ENCODE results near the gene PDE4B. TPM values are rescaled to one million over a fixed set of nuclear protein-coding genes. Genes with fewer than 3 reads are reported as not detected.

PDE4B gene
- total and polyA plus RNA-seq, 7 experiments from 2014 or later, result 43.5 to 99.2 (median 46.7) TPM

DNA sequence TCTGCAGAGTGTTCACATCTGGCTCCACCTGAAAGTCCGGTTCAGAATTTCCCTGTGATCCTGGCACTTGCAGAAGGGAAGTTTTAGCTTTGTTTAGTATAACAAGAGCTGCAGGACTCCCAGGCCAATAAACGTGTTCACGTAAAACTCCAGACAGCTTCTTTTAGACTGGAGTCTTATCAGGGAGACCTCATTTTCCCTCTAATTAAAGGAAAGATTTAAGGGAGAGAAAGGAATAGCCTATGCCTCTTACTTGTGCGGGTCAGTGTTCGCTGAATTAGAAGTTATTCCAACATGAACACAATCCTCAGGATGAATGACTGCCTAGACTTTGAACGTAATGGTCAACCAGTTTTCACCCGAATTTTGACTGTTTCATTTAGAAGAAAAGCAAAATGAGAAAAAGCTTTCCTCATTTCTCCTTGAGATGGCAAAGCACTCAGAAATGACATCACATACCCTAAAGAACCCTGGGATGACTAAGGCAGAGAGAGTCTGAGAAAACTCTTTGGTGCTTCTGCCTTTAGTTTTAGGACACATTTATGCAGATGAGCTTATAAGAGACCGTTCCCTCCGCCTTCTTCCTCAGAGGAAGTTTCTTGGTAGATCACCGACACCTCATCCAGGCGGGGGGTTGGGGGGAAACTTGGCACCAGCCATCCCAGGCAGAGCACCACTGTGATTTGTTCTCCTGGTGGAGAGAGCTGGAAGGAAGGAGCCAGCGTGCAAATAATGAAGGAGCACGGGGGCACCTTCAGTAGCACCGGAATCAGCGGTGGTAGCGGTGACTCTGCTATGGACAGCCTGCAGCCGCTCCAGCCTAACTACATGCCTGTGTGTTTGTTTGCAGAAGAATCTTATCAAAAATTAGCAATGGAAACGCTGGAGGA lies 539.2 kb downstream of the PDE4B start:
- CTCF ChIA-PET, result interaction anchor here (1.3 to 6.1 kb wide), 6 partner anchors 10 to 114 kb away, joined by 4 to 38 read pairs (median 9); no protein-coding TSS in a partner anchor
- DNase-seq, result peak; percentile 20 to 55 (median 39)
- Histone ChIP-seq H3K36me3 (ENCODE audit: control insufficient read depth in 2 of 3, insufficient read depth in 3 of 3, low read length in 3 of 3) (no peaks in the 10 kb centered on the region), H3K27me3 (ENCODE audit: control insufficient read depth in 2 of 2, insufficient read depth in 2 of 2, low read length in 2 of 2) (no peaks in the 10 kb centered on the region), H3K27ac (ENCODE audit: low read depth, low read length) (peak overlapping the region; percentile 92), H3K4me3 (ENCODE audit: low read length) (peak overlapping the region; percentile 86), H3K4me1 (ENCODE audit: control insufficient read depth in 2 of 2, insufficient read depth in 2 of 2, low read length in 2 of 2) (peaks cover 31 to 36% of the 10 kb centered on the region in 2 donors), H3K9me3 (ENCODE audit: control insufficient read depth in 2 of 3, low read length in 3 of 3) (no peaks in the 10 kb centered on the region)
- ATAC-seq, result peak; percentile 35
- H3K9me3 Mint-ChIP-seq, result no peaks in the 10 kb centered on the region
- H3K4me1 Mint-ChIP-seq, result peaks cover 26 to 76% (median 58%) of the 10 kb centered on the region in 7 donors
- POLR2A ChIA-PET, result interaction anchor here (0.6 to 7.5 kb wide), 23 partner anchors 11 to 1366 kb away, joined by 3 to 97 read pairs (median 5); no protein-coding TSS in a partner anchor
- intact Hi-C loops (cut with micrococcal nuclease), result loop anchor here (1.0 to 10.0 kb wide), 20 partner anchors 8 to 1365 kb away; partner anchors contain the start of genes GADD45A (in 1 of the 2), IL12RB2 (in 1 of the 2), JAK1 (in 1 of the 2) and LEPR (in 1 of the 2)
- no peaks in the 10 kb centered on the region for H3K27me3 Mint-ChIP-seq
- peaks cover 0 to 45% (median 0%) of the 10 kb centered on the region in 5 donors for H3K36me3 Mint-ChIP-seq
- H3K4me3 Mint-ChIP-seq, result peak overlapping the region; percentile 90 to 99 (median 98)
- peak overlapping the region; percentile 95 to 100 (median 98) for H3K27ac Mint-ChIP-seq

DNA sequence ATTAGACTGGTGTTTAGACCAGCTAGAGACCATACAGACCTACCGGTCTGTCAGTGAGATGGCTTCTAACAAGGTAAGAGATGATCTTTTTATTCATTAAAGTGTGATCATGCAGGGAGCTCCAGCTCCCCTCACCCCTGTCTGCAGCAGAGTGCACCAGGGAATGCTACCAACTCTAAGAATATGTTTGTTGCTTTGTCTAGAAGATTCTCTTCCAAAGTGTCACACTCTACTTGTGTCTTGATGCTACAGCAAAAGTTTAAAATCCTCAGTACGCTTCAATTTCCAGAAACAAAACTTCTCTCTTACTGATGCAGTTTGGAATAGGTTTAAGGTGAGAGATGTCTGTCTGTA lies 539.8 kb downstream of the PDE4B start:
- H3K36me3 ChIP-seq (ENCODE audit: control insufficient read depth in 2 of 3, insufficient read depth in 3 of 3, low read length in 3 of 3), result no peaks in the 10 kb centered on the region
- Mint-ChIP-seq H3K36me3 (peaks cover 0 to 51% (median 4%) of the 10 kb centered on the region in 5 donors), H3K4me3 (peak overlapping the region; percentile 90 to 99 (median 98)), H3K9me3 (no peaks in the 10 kb centered on the region), H3K4me1 (peaks cover 28 to 77% (median 60%) of the 10 kb centered on the region in 7 donors), H3K27me3 (no peaks in the 10 kb centered on the region), H3K27ac (peak overlapping the region; percentile 95 to 100 (median 98))
- ChIA-PET POLR2A (interaction anchor here (0.7 to 7.5 kb wide), 21 partner anchors 10 to 1367 kb away, joined by 3 to 97 read pairs (median 6); no protein-coding TSS in a partner anchor), CTCF (interaction anchor here (1.3 to 6.1 kb wide), 6 partner anchors 9 to 113 kb away, joined by 4 to 38 read pairs (median 9); no protein-coding TSS in a partner anchor)
- ATAC-seq, result no peak
- intact Hi-C loops (cut with micrococcal nuclease), result loop anchor here (1.0 to 10.0 kb wide), 18 partner anchors 8 to 1365 kb away; partner anchors contain the start of genes GADD45A (in 1 of the 2), IL12RB2 (in 1 of the 2), JAK1 (in 1 of the 2) and LEPR (in 1 of the 2)
- no peaks in the 10 kb centered on the region for H3K9me3 ChIP-seq (ENCODE audit: control insufficient read depth in 2 of 3, low read length in 3 of 3)
- peaks cover 38 to 42% of the 10 kb centered on the region in 2 donors for H3K4me1 ChIP-seq (ENCODE audit: control insufficient read depth in 2 of 2, insufficient read depth in 2 of 2, low read length in 2 of 2)
- H3K4me3 ChIP-seq (ENCODE audit: low read length), result peak overlapping the region; percentile 86
- DNase-seq, result peak in 2 of 9 donors; percentile 22 to 35
- H3K27ac ChIP-seq (ENCODE audit: low read depth, low read length), result peak overlapping the region; percentile 92
- H3K27me3 ChIP-seq (ENCODE audit: control insufficient read depth in 2 of 2, insufficient read depth in 2 of 2, low read length in 2 of 2), result no peaks in the 10 kb centered on the region

DNA sequence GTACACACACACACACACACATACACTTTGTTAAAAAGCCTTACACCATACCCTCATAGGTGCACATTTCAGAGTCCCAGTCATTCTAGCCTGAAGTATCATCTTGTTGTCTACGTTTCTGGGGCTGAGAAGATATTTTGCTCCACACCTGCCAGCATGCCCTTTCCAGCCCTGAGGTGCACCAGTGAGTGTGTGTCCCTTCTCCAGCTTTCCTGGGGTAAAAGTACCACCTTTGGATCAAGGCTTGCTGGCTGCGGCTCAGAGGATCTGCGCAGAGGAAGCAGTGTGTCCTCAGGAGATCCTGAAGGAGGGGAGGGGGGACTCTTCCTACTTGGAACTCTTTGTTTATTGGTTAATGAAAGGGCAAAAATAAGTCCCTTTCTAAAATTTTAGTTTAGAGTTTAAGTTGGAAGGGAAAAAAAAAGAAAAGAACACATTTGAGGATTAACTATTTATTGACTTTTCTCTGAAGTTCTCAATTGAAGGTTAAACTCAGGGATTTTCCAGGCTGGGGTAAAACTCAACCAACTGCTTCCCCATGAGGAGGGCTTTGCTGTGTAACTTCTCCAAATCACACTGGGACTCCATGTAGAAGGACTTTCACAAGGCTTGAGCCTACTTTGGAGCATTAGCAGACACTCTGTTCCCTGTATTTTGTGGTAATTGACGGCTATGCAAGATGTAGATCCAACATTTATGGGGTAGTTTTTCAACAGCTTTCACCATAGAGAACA lies 540.9 kb downstream of the PDE4B start:
- Histone ChIP-seq H3K36me3 (ENCODE audit: control insufficient read depth in 2 of 3, insufficient read depth in 3 of 3, low read length in 3 of 3) (no peaks in the 10 kb centered on the region), H3K4me3 (ENCODE audit: low read length) (peak overlapping the region; percentile 86), H3K27ac (ENCODE audit: low read depth, low read length) (peak overlapping the region; percentile 92), H3K9me3 (ENCODE audit: control insufficient read depth in 2 of 3, low read length in 3 of 3) (no peaks in the 10 kb centered on the region), H3K27me3 (ENCODE audit: control insufficient read depth in 2 of 2, insufficient read depth in 2 of 2, low read length in 2 of 2) (no peaks in the 10 kb centered on the region), H3K4me1 (ENCODE audit: control insufficient read depth in 2 of 2, insufficient read depth in 2 of 2, low read length in 2 of 2) (peaks cover 41 to 44% of the 10 kb centered on the region in 2 donors)
- DNase-seq (peak in 3 of 9 donors; percentile 14 to 17 (median 15)), ATAC-seq (no peak)
- peak overlapping the region; percentile 90 to 99 (median 98) for H3K4me3 Mint-ChIP-seq
- no peaks in the 10 kb centered on the region for H3K27me3 Mint-ChIP-seq
- CTCF ChIA-PET, result interaction anchor here (1.1 to 6.1 kb wide), 3 partner anchors 8 to 112 kb away, joined by 3 to 38 read pairs (median 5); no protein-coding TSS in a partner anchor
- peak overlapping the region; percentile 95 to 100 (median 98) for H3K27ac Mint-ChIP-seq
- H3K4me1 Mint-ChIP-seq, result peaks cover 28 to 77% (median 59%) of the 10 kb centered on the region in 7 donors
- intact Hi-C loops (cut with micrococcal nuclease), result loop anchor here (5.0 to 10.0 kb wide), 12 partner anchors 521 to 1366 kb away; partner anchors contain the start of genes GADD45A (in 1 of the 2), IL12RB2 (in 1 of the 2), JAK1 (in 1 of the 2) and LEPR (in 1 of the 2)
- POLR2A ChIA-PET, result interaction anchor here (0.9 to 7.5 kb wide), 15 partner anchors 10 to 111 kb away, joined by 3 to 97 read pairs (median 11); no protein-coding TSS in a partner anchor
- H3K9me3 Mint-ChIP-seq, result no peaks in the 10 kb centered on the region
- H3K36me3 Mint-ChIP-seq, result peaks cover 0 to 55% (median 4%) of the 10 kb centered on the region in 5 donors

DNA sequence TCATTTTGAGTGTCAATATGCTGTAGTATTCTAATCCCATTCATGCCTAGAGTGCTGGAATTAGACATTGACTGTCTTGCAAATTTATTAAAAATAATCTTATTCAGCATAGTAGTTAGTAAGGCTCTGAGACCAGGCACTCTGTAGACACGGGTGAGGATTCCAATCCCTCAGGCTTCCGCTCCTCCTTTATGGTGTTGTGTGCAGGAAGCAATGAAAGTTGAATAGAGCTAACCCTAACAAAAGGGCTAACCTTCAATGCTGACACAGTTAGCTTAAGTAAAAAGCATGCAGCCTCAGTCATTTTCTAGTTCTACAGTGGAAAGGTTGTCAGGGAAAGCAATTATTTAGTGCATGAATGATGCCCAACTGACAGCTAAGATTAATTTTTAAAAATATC lies 541.6 kb downstream of the PDE4B start:
- CTCF ChIA-PET, result interaction anchor here (0.9 to 6.1 kb wide), 7 partner anchors 11 to 112 kb away, joined by 3 to 38 read pairs (median 4); no protein-coding TSS in a partner anchor
- H3K9me3 Mint-ChIP-seq, result no peaks in the 10 kb centered on the region
- ATAC-seq (no peak), DNase-seq (peak in 1 of 9 donors; percentile 26)
- peak overlapping the region; percentile 95 to 100 (median 98) for H3K27ac Mint-ChIP-seq
- Histone ChIP-seq H3K4me3 (ENCODE audit: low read length) (peak overlapping the region; percentile 86), H3K27ac (ENCODE audit: low read depth, low read length) (peak overlapping the region; percentile 92), H3K27me3 (ENCODE audit: control insufficient read depth in 2 of 2, insufficient read depth in 2 of 2, low read length in 2 of 2) (no peaks in the 10 kb centered on the region), H3K4me1 (ENCODE audit: control insufficient read depth in 2 of 2, insufficient read depth in 2 of 2, low read length in 2 of 2) (peaks cover 37 to 43% of the 10 kb centered on the region in 2 donors), H3K36me3 (ENCODE audit: control insufficient read depth in 2 of 3, insufficient read depth in 3 of 3, low read length in 3 of 3) (no peaks in the 10 kb centered on the region), H3K9me3 (ENCODE audit: control insufficient read depth in 2 of 3, low read length in 3 of 3) (no peaks in the 10 kb centered on the region)
- peaks cover 0 to 56% (median 5%) of the 10 kb centered on the region in 5 donors for H3K36me3 Mint-ChIP-seq
- H3K4me1 Mint-ChIP-seq, result peaks cover 28 to 72% (median 56%) of the 10 kb centered on the region in 7 donors
- no peaks in the 10 kb centered on the region for H3K27me3 Mint-ChIP-seq
- POLR2A ChIA-PET, result interaction anchor here (0.8 to 7.5 kb wide), 14 partner anchors 9 to 83 kb away, joined by 3 to 97 read pairs (median 6); no protein-coding TSS in a partner anchor
- peak overlapping the region; percentile 90 to 99 (median 98) for H3K4me3 Mint-ChIP-seq
- intact Hi-C loops (cut with micrococcal nuclease), result loop anchor here (5.0 to 10.0 kb wide), 12 partner anchors 522 to 1367 kb away; partner anchors contain the start of genes GADD45A (in 1 of the 2), IL12RB2 (in 1 of the 2), JAK1 (in 1 of the 2) and LEPR (in 1 of the 2)

DNA sequence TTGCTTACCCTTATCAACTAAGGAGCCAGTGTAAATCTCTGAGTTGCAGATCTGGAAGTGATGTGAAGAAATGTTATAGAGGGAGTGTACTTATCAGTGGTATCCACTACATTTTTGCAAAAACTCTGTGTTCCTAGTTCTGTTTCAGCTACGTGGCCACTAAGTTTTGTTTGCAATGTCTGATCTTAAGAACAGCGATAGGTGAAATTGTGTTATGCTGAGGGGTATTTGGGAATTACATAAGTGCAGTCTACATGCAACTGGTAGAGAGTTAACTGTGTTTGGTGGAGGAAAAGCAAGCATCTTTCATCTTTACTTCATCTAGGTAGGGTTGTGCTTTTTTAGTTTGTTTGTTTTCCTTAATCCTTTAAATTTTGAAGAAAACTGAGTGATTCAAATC lies 542.4 kb downstream of the PDE4B start:
- Mint-ChIP-seq H3K27me3 (no peaks in the 10 kb centered on the region), H3K9me3 (no peaks in the 10 kb centered on the region), H3K4me1 (peaks cover 28 to 72% (median 56%) of the 10 kb centered on the region in 7 donors), H3K4me3 (peak overlapping the region; percentile 90 to 99 (median 98)), H3K27ac (peak overlapping the region; percentile 97 to 100 (median 99)), H3K36me3 (peaks cover 0 to 57% (median 10%) of the 10 kb centered on the region in 5 donors)
- peak in 1 of 9 donors; percentile 25 for DNase-seq
- intact Hi-C loops (cut with micrococcal nuclease), result loop anchor here (5.0 to 10.0 kb wide), 10 partner anchors 153 to 1350 kb away; partner anchors contain the start of genes SLC35D1 (in 2 of the 2), GADD45A (in 1 of the 2), IL12RB2 (in 1 of the 2) and LEPR (in 1 of the 2)
- no peak for ATAC-seq
- Histone ChIP-seq H3K27me3 (ENCODE audit: control insufficient read depth in 2 of 2, insufficient read depth in 2 of 2, low read length in 2 of 2) (no peaks in the 10 kb centered on the region), H3K4me3 (ENCODE audit: low read length) (peak overlapping the region; percentile 86), H3K27ac (ENCODE audit: low read depth, low read length) (peak overlapping the region; percentile 92), H3K36me3 (ENCODE audit: control insufficient read depth in 2 of 3, insufficient read depth in 3 of 3, low read length in 3 of 3) (no peaks in the 10 kb centered on the region), H3K4me1 (ENCODE audit: control insufficient read depth in 2 of 2, insufficient read depth in 2 of 2, low read length in 2 of 2) (peaks cover 37 to 43% of the 10 kb centered on the region in 2 donors), H3K9me3 (ENCODE audit: control insufficient read depth in 2 of 3, low read length in 3 of 3) (no peaks in the 10 kb centered on the region)
- ChIA-PET POLR2A (interaction anchor here (0.7 to 7.5 kb wide), 18 partner anchors 9 to 85 kb away, joined by 3 to 97 read pairs (median 6); no protein-coding TSS in a partner anchor), CTCF (interaction anchor here (0.6 to 6.1 kb wide), 10 partner anchors 10 to 111 kb away, joined by 3 to 38 read pairs (median 4); no protein-coding TSS in a partner anchor)
